ENCODE results near the gene PYGB. TPM values are rescaled to one million over a fixed set of nuclear protein-coding genes. Genes with fewer than 3 reads are reported as not detected.

The PYGB gene
- total and polyA plus RNA-seq, 2 experiments from 2014 or later, result 45.3 to 61.1 TPM

DNA sequence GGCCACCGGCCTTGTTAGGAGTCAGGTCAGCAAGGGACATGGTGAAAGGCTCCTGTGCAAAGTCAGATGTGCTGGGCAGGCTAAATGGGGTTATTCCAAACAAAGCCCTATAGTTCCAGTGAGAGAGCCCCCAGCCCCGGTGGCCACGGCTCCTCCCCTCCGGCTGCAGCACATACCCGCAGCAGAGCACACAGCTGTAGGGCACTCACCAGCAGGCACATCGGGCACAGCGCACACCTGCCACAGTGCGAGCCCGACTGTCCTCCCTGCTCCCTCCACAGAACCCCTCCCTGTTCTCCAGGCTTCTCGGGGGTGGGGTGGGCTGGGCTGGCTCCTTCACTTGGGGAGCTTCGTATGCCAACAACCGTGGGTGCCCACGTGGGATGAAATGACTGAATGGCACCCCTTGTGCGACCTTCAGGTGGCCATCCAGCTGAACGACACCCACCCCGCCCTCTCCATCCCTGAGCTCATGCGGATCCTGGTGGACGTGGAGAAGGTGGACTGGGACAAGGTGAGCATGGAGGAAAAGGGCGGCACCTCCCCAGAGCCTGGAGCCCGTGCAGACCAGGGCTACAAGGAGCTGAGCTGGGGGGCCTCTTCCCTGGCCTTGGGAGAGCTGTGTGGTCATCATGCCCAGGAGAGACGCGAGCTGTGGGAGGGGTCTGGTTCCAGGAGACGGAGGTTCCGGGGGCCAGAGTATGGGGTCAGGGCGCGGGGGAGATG lies 30.9 kb downstream of the PYGB start:
- WGBS (ENCODE audit: low lambda C conversion rate, missing lambda C conversion rate), result 95% methylated on average over 23 of the region's 26 CpGs
- Histone ChIP-seq H4K20me1 (ENCODE audit: insufficient read depth, poor library complexity, severe bottlenecking) (no peaks in the 10 kb centered on the region), H3K4me1 (ENCODE audit: insufficient read depth) (no peaks in the 10 kb centered on the region), H3K27me3 (no peaks in the 10 kb centered on the region), H3K79me2 (no peaks in the 10 kb centered on the region), H3K9me3 (ENCODE audit: low read depth) (no peaks in the 10 kb centered on the region), H3K4me3 (no peak overlapping the region), H3K9me2 (replicated peaks; ENCODE audit: insufficient read depth) (no peaks in the 10 kb centered on the region), H3K36me3 (replicated peaks; ENCODE audit: insufficient read depth, low read depth) (no peaks in the 10 kb centered on the region), H2AFZ (no peak overlapping the region), H3K4me2 (no peak overlapping the region), H3K27ac (no peak overlapping the region)
- TF ChIP-seq, protein P1, sequence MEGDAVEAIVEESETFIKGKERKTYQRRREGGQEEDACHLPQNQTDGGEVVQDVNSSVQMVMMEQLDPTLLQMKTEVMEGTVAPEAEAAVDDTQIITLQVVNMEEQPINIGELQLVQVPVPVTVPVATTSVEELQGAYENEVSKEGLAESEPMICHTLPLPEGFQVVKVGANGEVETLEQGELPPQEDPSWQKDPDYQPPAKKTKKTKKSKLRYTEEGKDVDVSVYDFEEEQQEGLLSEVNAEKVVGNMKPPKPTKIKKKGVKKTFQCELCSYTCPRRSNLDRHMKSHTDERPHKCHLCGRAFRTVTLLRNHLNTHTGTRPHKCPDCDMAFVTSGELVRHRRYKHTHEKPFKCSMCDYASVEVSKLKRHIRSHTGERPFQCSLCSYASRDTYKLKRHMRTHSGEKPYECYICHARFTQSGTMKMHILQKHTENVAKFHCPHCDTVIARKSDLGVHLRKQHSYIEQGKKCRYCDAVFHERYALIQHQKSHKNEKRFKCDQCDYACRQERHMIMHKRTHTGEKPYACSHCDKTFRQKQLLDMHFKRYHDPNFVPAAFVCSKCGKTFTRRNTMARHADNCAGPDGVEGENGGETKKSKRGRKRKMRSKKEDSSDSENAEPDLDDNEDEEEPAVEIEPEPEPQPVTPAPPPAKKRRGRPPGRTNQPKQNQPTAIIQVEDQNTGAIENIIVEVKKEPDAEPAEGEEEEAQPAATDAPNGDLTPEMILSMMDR (IDR thresholded peaks at IDR 0.05; ENCODE audit: poor library complexity), result no peak
- no peak for TF ChIP-seq EZH2phosphoT487 (IDR thresholded peaks at IDR 0.05; ENCODE audit: low read depth, severe bottlenecking, unreplicated experiment)
- TF ChIP-seq EZH2 (IDR thresholded peaks at IDR 0.05; ENCODE audit: borderline replicate concordance), result no peak
- DNase-seq (ENCODE audit: low spot score), result no peak

DNA sequence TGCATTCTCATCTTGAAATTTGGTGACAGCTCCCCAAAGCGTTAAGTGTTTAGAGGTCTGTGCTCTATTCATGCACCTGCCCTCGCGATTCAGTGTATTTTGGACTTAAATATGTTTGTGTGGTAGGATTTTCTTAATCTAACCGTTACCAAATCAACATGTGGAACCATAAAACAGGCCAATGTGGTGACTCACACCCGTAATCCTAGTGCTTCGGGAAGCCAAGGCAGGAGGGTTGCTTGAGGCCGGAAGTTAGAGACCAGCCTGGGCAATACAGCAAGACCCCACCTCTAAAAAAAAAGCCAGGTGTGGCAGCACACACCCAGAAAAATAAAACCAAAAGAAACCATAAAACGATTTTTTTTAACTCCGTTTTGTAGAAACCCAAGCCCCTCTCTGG lies 31.5 kb downstream of the PYGB start:
- H3K79me2 ChIP-seq, result no peaks in the 10 kb centered on the region
- no peak for DNase-seq (ENCODE audit: low spot score)
- no peak overlapping the region for H3K4me2 ChIP-seq
- H3K9me3 ChIP-seq (ENCODE audit: low read depth), result no peaks in the 10 kb centered on the region
- no peaks in the 10 kb centered on the region for H3K4me1 ChIP-seq (ENCODE audit: insufficient read depth)
- TF ChIP-seq, protein P1 (IDR thresholded peaks at IDR 0.05; ENCODE audit: poor library complexity), result no peak
- TF ChIP-seq EZH2 (IDR thresholded peaks at IDR 0.05; ENCODE audit: borderline replicate concordance) (no peak), EZH2phosphoT487 (IDR thresholded peaks at IDR 0.05; ENCODE audit: low read depth, severe bottlenecking, unreplicated experiment) (no peak)
- H2AFZ ChIP-seq, result no peak overlapping the region
- H3K4me3 ChIP-seq, result no peak overlapping the region
- H3K36me3 ChIP-seq (replicated peaks; ENCODE audit: insufficient read depth, low read depth), result no peaks in the 10 kb centered on the region
- WGBS (ENCODE audit: low lambda C conversion rate, missing lambda C conversion rate), result 85% methylated on average over 9 of the region's 9 CpGs
- no peak overlapping the region for H3K27ac ChIP-seq
- no peaks in the 10 kb centered on the region for H4K20me1 ChIP-seq (ENCODE audit: insufficient read depth, poor library complexity, severe bottlenecking)
- H3K9me2 ChIP-seq (replicated peaks; ENCODE audit: insufficient read depth), result no peaks in the 10 kb centered on the region
- H3K27me3 ChIP-seq, result no peaks in the 10 kb centered on the region

DNA sequence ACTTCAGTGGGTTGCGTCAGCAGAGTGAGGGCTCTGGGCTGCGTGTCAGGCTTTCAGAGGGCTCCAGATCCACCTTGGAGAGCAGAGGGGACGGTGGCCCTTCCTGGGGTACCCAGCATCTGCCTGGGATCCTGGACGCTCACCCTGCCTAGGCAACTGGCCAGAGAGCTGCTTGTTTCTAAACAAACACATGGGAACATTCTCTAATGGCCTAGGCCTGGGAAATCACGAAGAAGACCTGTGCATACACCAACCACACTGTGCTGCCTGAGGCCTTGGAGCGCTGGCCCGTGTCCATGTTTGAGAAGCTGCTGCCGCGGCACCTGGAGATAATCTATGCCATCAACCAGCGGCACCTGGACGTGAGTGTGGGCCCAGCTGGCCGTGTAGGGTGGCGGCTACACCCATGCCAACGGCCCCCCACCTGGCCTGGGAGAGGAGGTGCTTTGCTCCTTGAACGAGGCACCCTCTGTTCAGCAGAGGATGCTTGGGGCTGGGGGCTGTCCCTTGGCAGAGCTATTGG lies 32.2 kb downstream of the PYGB start:
- TF ChIP-seq EZH2 (IDR thresholded peaks at IDR 0.05; ENCODE audit: borderline replicate concordance) (no peak), EZH2phosphoT487 (IDR thresholded peaks at IDR 0.05; ENCODE audit: low read depth, severe bottlenecking, unreplicated experiment) (no peak)
- TF ChIP-seq, protein P1 (IDR thresholded peaks at IDR 0.05; ENCODE audit: poor library complexity), result no peak
- Histone ChIP-seq H2AFZ (no peak overlapping the region), H3K4me1 (ENCODE audit: insufficient read depth) (no peaks in the 10 kb centered on the region), H3K27ac (no peak overlapping the region), H3K9me2 (replicated peaks; ENCODE audit: insufficient read depth) (no peaks in the 10 kb centered on the region), H3K4me3 (no peak overlapping the region), H3K79me2 (no peaks in the 10 kb centered on the region), H3K4me2 (no peak overlapping the region), H3K9me3 (ENCODE audit: low read depth) (no peaks in the 10 kb centered on the region), H4K20me1 (ENCODE audit: insufficient read depth, poor library complexity, severe bottlenecking) (no peaks in the 10 kb centered on the region), H3K36me3 (replicated peaks; ENCODE audit: insufficient read depth, low read depth) (no peaks in the 10 kb centered on the region), H3K27me3 (no peaks in the 10 kb centered on the region)
- no peak for DNase-seq (ENCODE audit: low spot score)
- 90% methylated on average over 15 of the region's 15 CpGs for WGBS (ENCODE audit: low lambda C conversion rate, missing lambda C conversion rate)

All from hepatocyte (in vitro differentiated cells).